Endothelial cell (in vitro differentiated cells): Measurements from ENCODE around the gene PTGER2. TPM values are rescaled to one million over a fixed set of nuclear protein-coding genes. Genes with fewer than 3 reads are reported as not detected.

ENCODE experiments used
- DNase-seq: peaks from one replicate; pipeline ENCODE4 v3.0.0; 2021; ENCODE audit warnings: low spot score
- H3K27ac Mint-ChIP-seq: one replicate; pipeline ENCODE4 v1.8.0; 2021; ENCODE audit warnings: mixed read lengths, inconsistent platforms; ENCODE audit not compliant: unreplicated experiment
- H3K27me3 Mint-ChIP-seq: one replicate; pipeline ENCODE4 v1.8.0; 2021; ENCODE audit warnings: mild to moderate bottlenecking, moderate library complexity, mixed read lengths, inconsistent platforms; ENCODE audit not compliant: unreplicated experiment
- H3K36me3 Mint-ChIP-seq: one replicate; pipeline ENCODE4 v1.8.0; 2021; ENCODE audit warnings: mild to moderate bottlenecking, low read depth, mixed read lengths, inconsistent platforms; ENCODE audit not compliant: unreplicated experiment
- H3K4me1 Mint-ChIP-seq: one replicate; pipeline ENCODE4 v1.8.0; 2021; ENCODE audit warnings: mild to moderate bottlenecking, mixed read lengths, inconsistent platforms; ENCODE audit not compliant: unreplicated experiment
- H3K4me3 Mint-ChIP-seq: one replicate; pipeline ENCODE4 v1.8.0; 2021; ENCODE audit warnings: mild to moderate bottlenecking, mixed read lengths, inconsistent platforms; ENCODE audit not compliant: unreplicated experiment
- H3K9me3 Mint-ChIP-seq: one replicate; pipeline ENCODE4 v1.8.0; 2021; ENCODE audit warnings: mixed read lengths, inconsistent platforms; ENCODE audit not compliant: unreplicated experiment
- total RNA-seq: library from RNA; stranded (reverse); fragmentation: NEBNext Ultra II Directional; extraction: Animal tissue kit (Norgen Biotek cat#: 25700); gene quantifications from one replicate; pipeline ENCODE4 v1.2.1, GENCODE V29; 2021; ENCODE audit not compliant: unreplicated experiment
- TF ChIP-seq, protein P1 (sequence below): fragments of 200-600 bp; sonication (generic); IDR thresholded peaks from one replicate; pipeline ENCODE4 v1.5.0; 2021; ENCODE audit warnings: antibody characterized with exemption; ENCODE audit not compliant: unreplicated experiment

PTGER2 gene
- total RNA-seq, 1 donor from 2014 or later, result not detected

DNA sequence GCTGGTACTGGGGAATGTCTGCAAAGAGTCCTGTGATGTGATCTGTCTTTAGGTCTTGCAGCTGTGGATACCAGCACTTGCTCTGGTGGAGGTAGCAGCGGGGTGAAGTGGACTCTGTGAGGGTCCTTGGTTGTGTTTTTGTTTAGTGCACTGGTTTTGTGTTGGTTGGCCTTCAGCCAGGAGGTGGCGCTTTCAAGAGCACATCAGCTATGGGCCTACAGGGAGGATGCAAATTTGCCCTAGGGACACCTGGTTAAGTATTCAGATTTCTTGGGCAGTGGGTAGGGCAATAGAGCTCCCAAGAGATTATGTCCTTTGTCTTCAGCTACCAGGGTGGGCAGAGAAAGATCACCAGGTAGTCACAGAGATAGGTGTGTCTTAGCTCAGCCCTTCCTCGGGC is 63.8 kb downstream of the PTGER2 start:
- Mint-ChIP-seq H3K27ac (no peak overlapping the region), H3K4me3 (no peak overlapping the region), H3K27me3 (peaks cover 5% of the 10 kb centered on the region), H3K9me3 (peaks cover 4% of the 10 kb centered on the region), H3K36me3 (no peaks in the 10 kb centered on the region), H3K4me1 (no peaks in the 10 kb centered on the region)
- TF ChIP-seq, protein P1, sequence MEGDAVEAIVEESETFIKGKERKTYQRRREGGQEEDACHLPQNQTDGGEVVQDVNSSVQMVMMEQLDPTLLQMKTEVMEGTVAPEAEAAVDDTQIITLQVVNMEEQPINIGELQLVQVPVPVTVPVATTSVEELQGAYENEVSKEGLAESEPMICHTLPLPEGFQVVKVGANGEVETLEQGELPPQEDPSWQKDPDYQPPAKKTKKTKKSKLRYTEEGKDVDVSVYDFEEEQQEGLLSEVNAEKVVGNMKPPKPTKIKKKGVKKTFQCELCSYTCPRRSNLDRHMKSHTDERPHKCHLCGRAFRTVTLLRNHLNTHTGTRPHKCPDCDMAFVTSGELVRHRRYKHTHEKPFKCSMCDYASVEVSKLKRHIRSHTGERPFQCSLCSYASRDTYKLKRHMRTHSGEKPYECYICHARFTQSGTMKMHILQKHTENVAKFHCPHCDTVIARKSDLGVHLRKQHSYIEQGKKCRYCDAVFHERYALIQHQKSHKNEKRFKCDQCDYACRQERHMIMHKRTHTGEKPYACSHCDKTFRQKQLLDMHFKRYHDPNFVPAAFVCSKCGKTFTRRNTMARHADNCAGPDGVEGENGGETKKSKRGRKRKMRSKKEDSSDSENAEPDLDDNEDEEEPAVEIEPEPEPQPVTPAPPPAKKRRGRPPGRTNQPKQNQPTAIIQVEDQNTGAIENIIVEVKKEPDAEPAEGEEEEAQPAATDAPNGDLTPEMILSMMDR, result no peak
- no peak for DNase-seq

Other genes with a start within 250 kb of the PTGER2 start
- gene NID2, start 245.3 kb upstream of the PTGER2 start, total RNA-seq, result 80.8 TPM
- 0.23 TPM for gene PTGDR, start 46.6 kb upstream of the PTGER2 start, total RNA-seq
- gene TXNDC16, start 238.2 kb downstream of the PTGER2 start, total RNA-seq, result 6.8 TPM
- 3.3 TPM for gene GPR137C, start 238.5 kb downstream of the PTGER2 start, total RNA-seq